IPS DF 4.7 (cell line): ENCODE results near the gene LILRB5.
"Not testable (repeated sequence)": the region's sequence is repeated elsewhere in the genome, so short reads cannot be mapped to it uniquely, and the experiment has no call there.

ENCODE experiments used
- DNase-seq: peaks from one replicate; pipeline ENCODE4 v3.0.0-alpha.2; 2013; ENCODE audit warnings: low spot score; ENCODE audit errors: extremely low read depth

LILRB5 gene

GRCh38 chr19:54277111-54277615, 20.1 kb upstream of the LILRB5 start:
- DNase-seq, result not testable (repeated sequence)

DNA sequence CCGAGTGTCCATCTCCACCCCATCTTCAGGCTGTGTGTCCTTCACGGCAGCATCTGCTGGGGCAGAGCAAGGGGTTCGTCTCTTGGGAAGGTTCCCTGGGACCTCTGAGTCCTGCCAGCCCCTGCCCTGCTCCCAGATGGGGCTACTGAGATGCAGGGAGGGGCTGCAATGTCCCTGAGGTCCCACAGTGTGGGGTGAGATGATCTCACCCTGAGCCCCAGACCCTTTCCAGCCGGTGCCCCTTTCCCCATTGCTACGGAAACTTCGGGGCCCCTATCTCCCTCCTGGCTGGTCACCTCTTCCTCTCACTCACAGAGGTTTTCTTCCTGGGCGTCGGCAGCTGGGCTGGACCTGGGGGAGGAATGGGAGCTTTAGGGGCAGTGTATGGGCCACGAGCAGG, 18.9 kb upstream of the LILRB5 start:
- DNase-seq, result no peak

DNA sequence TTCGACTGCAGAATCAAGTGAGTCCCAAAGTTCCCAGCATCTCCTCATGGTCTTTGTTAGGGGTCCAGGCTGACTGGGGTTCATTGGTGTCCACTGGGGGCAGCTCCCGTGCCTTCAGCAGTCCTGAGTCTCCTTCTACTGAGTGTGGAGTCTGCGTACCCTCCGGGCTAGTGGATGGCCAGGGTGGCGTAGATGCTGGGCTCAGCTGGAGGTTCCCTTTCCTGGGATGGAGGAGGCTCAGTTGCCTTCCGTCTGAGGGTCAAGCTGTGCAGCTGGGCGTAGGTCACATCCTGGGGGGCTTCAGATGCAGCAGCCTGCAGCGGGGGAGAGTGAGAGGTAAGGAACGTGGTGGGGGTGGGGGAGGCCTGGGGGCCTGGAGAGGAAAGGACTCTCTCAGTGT, 17.4 kb upstream of the LILRB5 start:
- DNase-seq, result not testable (repeated sequence)

DNA sequence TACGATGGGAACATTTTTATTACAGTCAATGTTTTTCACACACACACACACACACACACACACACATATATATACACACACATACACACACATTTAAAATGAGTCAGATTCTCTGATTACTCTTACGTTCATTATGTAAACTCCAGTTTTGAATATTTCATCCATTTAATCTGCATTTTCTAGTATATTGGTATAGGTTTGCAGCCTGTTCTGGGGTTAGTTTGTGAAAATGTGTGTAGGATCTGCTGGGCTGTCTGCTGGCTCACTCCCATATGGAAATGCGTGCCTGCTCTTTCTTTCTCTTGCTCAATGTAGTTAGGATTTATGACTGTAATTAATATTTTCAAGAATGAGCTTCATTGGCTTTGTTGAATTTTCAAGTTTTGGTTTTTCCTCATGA, 16.7 kb upstream of the LILRB5 start:
- no peak for DNase-seq

- not testable (repeated sequence) for DNase-seq
Measured at GRCh38 chr19:54272181-54272580, 15.1 kb upstream of the LILRB5 start.

DNA sequence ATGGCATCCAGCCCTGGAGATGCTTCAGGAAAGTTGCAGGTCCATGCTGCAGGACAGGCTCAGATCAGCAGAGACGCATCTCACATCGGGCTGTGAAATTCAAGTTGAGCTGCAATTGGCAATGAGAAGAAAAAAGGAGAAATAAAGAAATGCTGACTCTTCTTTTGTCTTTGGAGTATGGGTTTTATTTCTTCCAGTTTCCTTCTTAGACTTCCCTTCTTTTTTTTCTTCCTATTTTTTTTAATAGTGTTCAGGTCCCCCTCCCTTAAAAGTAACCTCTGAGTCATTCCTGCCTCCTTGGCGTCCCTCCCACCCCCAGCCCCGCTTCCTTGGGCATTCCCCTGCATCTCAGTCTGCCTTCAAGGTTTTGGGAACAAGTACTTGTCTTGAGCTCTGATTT, 14.5 kb upstream of the LILRB5 start:
- not testable (repeated sequence) for DNase-seq

DNA sequence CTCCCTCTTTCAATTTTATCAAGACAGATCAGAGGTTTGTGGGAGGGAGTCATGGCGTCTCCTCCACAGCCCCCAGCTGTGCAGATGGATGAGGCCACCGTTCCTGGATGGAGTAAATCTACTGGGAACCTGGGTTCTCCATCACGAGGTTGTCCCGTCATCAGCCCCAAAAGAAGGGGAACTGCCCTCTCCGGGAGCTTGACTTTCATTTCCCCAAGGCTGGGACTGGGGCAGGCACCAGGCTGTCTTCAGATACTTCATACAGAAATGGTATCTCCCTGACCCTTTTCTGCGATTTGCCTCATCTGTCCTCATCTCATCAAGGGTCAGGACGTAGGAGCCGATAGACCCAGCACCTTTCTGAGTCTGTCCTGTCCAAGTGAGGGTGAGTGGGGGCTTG, 14.0 kb upstream of the LILRB5 start:
- no peak for DNase-seq

DNA sequence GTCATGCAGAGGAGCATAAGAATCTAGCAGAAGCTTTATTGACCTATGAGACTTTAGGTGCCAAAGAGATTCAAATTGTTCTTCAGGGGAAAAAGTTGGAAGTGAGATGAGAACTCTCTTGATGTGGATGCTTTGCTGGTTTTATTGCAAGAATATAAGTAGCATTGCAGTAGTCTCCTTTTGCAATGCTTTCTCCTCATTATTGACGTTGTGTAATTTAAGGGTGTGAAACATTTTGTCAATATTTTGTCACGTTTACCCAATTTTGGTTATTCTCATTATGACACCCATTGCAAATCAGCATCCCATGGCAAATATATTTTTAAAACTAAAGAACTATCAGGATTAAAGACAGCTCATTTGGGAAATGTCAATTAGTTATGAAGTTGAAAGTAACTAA, 11.9 kb upstream of the LILRB5 start:
- DNase-seq, result no peak

GRCh38 chr19:54266133-54266532, 9.1 kb upstream of the LILRB5 start:
- peak; percentile 75 for DNase-seq

- DNase-seq, result no peak
Measured at GRCh38 chr19:54262470-54262869, 5.4 kb upstream of the LILRB5 start.

GRCh38 chr19:54262066-54262465, 5.0 kb upstream of the LILRB5 start:
- no peak for DNase-seq

DNA sequence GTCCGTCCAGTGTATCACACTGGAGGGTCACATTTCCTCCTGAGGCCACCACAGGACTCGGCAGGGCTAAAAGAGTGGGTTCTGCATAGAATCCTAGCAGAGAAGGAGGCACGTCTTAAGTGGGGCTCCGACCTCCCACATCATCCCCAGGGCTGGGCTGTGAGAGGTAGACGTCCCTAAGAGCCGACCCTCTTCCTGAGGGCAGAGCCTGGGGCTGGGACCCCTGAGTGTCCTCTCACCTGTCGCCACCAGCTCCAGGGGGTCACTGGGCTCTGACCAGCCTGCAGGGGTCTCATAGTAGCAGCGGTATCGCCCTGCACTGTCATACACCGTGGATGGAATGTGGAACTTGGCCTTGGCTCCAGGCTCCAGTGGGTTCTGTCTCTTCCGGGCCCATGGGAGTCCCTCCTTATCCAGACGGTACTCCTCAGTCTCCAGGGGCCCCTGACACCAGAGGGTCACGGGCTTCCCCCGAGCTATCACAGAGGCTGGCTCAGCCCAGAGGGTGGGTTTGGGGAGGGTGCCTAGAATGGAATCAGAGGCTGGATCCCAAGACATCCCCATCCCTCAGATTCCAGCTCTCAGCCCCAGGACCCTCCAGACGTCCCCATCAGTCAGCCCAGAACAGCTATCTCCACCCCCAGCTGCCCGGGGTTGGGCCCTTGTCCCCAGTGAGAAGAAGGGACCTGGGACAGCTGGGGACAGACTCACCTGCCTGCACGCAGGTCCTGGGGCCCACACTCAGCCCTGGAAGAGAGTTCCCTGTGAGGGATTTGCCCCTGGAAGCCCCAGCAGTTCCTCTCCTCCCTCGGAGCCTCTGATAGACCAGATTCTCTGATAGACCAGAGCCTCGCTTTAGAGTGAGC, 590 bp downstream of the LILRB5 start:
- DNase-seq, result no peak

DNA sequence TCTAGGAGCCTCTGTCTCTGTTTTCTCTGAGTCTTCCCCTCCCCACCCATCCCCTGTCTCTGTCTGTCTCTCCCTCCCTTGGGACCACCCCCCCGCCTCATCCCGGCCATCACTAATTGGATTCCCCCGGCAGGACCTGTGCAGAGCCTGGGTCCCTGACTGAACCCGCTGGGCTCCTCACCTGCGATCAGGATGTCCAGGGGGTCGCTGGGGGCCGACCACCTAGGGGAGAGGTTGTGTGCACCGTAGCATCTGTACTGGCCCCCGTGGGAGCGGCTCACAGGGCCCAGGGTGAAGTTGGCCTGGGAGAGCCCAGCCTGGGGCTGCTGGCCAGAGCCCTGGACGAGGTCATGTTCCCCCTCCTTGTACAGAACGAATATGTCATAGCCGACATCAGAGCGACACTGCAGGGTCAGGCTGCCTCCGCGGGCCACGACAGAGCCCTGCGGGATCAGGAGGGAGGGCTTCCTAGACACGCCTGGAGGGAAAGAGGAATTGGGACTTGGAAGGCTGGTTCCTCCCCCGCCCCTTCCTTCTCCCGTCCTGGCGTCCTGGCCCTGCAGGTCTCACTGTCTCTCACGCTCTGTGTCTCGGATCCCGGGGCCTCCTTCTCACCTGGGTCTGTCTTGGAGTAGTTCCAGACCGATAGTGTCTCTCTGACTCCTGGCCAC, 1.8 kb downstream of the LILRB5 start:
- DNase-seq, result no peak

DNA sequence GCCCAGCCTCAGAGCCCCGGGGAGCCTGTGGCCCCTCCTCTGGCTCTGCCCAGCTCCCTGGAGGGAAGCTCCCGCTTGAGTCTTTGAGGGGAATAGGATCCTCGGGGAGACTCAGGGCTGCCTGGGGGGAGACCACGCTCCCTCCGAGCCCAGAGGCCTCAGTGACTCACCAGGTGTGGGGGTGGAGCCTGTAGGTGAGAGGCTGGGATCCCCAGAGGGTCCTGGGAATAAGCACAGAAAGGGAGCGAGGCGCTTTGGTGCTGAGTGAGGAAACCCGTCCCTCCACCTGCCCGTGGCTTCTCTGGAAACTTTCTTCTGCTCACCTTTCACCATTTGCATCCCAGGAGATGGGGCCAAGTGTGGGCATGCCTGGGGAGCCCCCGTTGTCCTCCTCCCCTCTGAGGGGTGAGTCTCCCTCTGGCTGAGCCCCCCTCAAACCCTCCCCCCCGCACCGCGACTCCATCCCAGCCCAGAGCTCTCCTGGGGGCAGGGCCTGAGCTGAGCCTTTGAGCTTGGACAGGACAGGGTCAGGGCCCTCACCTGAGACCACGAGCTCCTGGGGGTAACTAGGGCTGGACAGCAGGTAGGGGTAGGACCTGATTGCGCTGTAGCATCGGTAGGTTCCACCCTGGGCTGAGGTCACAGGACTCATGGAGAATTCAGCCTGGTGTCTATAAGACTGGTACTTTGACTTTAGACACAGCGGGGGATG, 2.7 kb downstream of the LILRB5 start:
- DNase-seq, result no peak

GRCh38 chr19:54253331-54254194, 3.5 kb downstream of the LILRB5 start:
- DNase-seq, result no peak

DNA sequence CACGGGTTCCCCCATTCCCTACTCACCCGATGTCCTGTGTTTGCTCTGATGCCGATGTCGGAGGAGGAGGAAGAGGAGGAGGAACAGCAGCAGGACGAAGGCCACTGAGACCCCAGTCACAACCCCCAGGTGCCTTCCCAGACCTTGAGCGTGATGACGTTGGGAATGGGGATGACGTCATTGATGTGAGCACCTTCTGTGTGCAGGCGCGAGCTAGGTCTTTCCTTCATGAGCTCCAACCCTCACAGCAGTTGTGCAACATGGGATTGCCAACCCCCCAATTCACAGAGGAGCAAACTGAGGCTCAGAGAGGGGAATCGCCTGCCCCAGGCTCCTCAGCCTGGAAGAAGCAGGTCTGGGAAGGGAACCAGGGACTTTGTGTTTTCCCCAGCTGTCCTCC, 4.2 kb downstream of the LILRB5 start:
- no peak for DNase-seq

GRCh38 chr19:54252243-54252642, 4.8 kb downstream of the LILRB5 start:
- DNase-seq, result no peak

GRCh38 chr19:54248016-54248601, 9.0 kb downstream of the LILRB5 start:
- no peak for DNase-seq

- no peak for DNase-seq
Measured at GRCh38 chr19:54247106-54247930, 9.8 kb downstream of the LILRB5 start.

DNA sequence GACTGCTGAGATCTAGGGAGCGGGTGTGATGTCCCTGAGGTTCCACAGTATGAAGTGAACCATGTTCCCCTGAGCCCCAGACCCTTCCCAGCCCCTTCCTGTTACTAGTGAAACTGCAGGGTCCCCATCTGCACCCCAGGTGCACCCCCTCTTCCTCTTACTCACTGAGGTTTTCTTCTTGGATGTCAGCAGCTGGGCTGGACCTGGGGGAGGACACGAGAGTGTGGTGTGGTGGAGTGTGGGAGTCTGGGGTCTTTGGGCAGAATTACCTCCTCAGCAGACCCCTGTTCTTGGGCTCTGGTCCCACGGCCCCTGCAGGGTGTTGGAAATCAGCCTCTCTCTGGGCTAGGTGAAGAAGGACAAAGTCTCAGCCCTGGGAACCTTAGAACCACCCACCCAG, 11.1 kb downstream of the LILRB5 start:
- DNase-seq, result no peak
